ENCODE measurements around the gene SNX4.
"Not testable (repeated sequence)": the region's sequence is repeated elsewhere in the genome, so short reads cannot be mapped to it uniquely, and the experiment has no call there.

The SNX4 gene

DNA sequence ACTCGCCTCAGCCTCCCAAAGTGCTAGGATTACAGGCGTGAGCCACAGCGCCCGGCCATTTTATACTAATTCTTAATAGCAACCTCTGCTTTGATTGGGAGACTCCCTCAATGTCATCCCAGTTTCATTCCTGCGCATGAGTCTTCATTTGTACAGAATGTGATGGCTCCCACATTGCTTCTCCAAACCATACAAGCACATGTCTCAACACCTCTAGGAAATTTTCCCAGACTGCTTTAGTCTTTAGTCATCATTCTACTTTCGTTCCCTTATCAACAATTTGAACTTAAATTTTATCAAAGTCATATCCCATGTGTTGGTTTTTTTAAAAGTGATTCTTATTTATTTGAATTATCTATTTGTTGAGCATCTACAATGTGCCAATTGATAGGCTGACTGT is 58.1 kb downstream of the SNX4 start:
- DNase-seq = no peak

DNA sequence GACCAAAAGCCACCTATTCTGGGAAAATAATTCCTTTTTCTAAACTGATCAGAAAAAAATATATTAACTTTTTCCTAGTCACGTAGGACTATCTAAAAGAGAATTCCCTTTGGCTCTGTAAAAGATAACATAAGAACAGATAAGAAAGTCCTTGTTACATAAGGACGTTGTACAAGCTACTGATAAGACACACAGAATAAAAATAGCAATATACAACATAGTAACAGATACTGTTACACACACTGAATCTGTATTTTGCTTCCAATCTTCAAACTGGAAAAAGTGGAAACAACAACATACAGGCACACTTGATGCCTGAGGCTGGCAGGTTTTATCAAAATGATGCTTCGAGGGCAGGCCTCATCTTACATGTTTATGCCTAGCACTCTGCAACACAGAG is 59.8 kb downstream of the SNX4 start:
- no peak for DNase-seq

DNA sequence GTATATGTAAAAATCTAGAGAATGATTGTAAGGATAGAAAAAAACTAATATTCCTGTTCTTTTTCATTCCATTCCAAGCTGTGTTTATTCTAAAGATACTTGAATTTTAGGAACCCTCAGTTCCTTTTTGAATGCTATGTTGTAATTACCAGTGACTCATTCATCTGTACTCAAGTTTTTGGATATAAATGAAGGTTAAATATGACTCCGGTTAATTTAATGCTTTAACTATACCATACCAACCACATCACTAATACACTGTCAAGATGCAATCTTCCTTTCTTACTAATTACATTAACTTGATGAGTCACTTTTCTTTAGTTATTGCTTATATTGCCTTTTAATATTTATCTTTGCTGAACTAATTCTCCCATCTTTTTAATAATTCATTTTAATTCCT is 76.1 kb downstream of the SNX4 start:
- DNase-seq = no peak

DNA sequence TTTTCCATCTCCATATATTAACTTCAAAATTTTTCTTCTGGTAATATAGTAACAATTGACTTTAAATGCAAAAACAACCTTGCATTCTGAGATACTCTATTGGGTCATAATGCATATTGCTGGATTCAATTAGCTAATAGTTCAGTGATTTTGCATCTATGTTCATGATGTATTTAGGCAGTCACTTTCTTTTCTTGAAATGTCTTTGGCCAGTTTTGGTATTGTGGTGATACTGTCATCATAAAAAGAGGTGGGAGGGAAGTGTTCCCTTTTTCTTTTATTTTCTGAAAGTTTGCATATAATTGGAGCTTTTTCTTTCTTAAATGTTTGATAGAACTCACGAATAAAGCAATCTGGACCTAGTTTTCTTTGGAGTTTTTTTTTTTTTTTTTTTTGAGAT is 77.5 kb downstream of the SNX4 start:
- no peak for DNase-seq

DNA sequence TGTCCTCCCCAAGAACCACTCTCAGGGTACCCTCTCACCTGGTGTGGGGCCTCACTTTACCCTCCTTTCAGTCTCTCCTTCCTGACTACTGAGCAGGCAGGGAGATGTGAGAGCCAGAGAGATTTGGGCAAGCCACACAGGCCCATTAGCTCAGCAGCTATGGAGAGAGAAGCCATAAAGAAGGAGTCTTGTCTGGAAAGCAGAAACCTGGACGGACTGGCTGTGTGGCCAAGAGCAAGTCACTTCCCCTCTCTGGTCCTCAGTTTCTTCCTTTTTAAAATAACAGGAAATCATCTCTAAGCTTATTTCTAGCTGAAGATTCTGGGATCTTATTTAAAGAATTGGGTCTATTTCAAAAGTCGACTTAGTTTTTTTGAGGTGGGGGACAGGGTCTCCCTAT is 79.0 kb downstream of the SNX4 start:
- no peak for DNase-seq

DNA sequence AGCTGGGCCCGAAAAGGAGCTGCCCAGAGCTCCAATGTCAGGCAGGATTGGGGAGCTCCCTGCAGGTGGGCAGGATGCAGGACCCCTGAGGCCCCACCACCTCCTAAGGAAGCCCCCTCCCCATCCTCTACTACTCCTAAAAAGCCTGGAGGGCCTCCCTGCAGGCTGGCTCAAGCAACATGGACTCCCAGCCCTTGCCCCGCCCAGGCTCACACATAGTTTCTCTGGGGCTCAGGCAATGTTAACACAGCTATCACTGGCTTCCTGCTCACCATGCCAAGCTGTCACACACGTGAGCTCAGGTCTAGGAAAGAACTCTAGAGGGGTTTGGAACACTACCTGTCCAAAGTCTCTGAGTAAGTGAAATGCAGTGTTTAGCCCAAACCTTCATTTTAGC is 79.4 kb downstream of the SNX4 start:
- DNase-seq = no peak

DNA sequence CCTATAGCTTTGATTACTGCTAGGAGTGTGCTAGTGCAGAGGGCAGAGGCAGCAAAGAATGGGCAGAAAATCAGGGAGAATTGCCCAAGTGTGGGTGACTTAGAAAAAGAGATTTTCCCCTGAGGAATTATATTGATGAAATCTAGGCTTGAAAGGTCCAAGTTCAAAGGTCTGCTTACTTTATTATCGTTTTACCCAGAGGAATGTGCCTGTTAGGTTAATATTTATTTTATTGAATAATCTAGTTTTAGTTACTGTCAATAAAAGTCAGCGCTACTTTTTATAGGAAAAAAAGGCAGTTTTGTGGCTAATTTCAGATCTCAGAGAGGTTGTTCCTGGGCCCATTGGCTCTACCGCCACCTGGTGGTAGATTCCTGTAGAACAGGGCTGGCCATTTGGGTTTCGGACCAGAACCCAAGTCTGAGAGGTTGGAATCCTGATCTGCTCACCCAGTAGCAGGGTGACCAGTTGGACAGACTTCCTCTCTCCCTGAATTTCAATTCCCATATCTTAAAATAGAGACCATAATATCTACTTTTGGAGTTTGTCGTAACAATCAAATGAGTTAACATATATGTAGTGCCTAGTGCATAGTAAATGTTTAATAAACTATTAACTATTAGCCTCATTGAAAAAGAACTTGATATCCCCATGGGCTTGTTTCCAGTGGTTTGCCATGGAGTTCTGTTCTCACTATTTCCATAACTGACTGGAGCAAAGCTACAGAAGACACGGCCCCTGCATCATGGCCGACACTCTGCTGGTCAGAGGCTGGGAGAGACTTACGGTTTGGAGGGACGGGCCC is 82.2 kb downstream of the SNX4 start:
- peak; percentile 73 for DNase-seq

DNA sequence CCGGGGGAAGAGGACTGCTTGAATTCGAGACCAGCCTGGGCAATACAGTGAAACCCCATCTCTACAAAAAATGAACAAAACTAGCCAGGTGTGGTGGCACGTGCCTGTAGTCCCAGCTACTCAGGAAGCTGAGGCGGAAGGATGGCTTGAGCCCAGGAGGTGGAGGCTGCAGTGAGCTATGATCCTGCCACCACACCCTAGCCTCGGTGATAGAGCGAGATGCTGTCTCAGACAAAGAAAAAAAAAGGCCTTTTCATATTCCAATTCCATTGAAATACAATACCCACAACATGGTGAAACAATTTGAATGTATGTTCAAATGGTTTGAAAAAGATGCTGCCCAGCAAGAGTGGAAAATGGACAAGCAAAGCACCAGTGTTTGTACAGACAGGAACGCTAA is 83.1 kb downstream of the SNX4 start:
- DNase-seq = no peak

DNA sequence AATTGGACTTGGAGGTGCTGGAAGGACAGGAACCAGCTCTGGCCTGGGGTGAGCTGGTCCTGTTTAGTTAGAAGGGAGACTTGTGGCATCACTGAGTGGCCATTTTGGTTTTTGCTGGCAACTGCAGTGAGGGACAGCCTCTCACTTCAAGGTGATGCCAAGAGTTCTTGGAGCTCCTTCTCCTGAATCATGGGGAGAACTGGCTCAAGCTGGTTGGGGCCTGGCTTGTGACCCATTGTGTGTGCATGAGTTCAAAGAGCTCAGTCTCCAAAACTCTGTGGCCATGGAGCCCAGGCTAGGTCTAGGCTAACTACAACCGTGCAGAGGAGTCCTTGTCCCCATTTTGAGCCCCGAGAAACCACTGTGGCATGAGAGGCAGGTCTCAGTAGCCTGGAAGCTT is 84.8 kb downstream of the SNX4 start:
- no peak for DNase-seq

DNA sequence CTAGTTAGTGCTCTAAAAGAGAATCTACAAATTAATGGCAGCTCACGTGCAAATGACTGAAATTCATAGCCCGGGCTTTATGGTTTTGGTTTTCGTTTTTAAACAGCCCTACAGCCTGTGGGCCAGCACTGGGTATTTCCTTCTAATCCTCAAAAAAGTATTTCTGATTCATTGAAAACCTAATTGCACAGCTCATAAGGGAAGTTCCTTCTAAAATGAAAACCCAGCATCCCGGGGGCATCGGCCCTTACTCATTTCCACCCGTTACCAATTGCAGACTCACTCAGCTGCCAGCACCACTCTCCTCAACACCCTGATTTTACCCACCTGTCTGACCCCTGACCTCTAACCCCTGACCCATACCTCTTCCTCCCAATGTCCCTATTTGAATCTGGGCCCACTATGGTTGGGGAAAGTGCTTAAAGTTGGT is 85.4 kb downstream of the SNX4 start:
- no peak for DNase-seq

DNA sequence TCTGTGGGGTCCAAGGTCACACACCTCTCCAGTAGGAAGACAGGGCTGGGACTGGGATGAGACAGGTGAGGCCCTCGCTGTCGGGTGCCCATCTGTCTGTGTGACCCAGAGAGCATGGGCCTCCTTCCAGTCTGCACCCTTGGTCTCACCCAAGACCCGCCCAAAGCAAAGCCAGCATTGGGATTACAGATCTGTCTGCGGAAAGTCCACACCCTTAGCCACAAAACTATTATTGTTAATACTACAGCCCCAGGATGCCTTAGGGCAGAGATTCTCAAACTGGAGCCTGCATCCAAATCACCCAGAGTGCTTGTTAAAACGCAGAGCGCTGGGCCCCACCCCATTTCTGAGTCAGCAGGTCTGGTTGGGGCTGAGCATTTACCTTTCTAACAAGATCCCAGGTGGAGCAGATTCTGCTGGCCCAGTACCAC is 86.4 kb downstream of the SNX4 start:
- no peak for DNase-seq

DNA sequence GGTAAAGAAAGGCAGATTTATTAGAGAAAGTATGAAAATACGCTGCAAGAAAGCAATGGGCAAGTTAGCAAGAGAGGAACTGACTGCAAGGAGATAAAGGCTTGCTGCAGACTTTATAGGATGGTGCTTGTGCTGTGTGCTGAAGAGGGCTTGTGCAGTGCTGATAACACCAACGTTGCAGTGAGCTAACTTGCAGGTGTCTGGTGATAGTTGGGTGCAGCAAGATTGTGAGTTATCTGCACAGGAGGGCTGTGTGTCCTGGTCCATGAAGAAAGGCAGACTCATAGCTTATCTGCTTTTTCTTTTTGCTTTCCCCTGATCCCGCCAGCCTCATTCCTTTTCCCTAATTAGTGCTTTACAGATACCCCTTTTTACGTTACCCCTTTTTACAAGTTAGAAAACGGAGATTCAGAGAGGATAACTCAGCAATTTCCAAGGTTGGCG is 86.9 kb downstream of the SNX4 start:
- DNase-seq = no peak

DNA sequence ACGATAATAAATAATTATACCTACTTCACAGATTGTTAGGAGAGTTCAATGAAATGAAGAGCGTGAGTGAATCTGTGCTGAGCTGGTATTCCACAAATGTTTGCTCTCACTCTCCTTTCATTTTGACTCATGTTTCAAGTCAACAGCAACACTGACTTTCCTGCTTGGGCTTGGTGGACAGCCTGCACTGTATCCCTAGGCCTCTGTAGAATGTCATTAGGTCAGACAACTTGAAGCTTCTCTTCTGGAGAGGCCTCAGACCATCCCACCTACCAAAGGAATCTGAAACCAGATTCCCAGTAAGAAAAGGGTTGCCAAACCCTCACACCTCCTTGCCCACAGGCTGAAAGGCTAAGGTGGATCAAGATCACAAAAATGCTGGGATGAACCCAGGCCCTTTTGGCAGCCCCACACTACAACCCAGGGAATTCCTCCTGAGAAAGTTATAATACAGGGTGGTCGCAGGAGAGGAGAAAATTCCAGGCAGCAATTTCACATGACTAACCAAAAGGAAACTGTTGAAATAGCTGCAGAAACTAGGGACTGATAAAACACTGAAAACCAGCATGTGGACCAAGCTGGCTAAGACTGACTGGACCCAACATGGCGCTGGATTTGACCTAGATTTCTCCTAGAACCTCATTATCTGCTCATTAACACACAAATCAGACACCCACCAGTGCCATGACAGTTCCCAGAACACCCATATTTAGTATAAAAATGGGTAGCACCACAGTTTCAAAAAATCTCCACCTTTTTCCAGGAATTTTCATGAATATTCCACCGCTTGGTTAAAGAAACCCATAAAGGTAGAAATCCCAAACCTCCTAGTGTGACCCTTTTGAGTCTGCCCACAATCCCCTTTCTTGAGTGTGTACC is 87.9 kb downstream of the SNX4 start:
- DNase-seq = no peak

DNA sequence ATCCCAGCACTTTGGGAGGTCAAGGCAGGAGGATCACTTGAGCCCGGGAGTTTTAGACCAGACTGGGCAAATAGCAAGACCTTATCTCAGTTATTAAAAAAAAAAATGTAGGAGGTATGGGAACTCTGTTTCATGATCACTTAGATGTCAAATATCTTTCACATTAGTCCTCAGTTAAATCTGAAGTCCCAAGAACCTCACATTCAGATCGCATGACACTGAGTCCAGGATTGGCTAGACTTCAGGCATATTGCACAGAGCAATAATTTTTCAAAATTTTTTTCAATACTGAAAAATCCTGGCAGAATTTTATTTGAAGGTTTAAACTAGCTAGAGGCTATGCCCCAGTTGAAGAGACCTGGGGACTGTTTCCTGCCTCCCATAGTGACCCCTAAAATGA is 88.6 kb downstream of the SNX4 start:
- no peak for DNase-seq

DNA sequence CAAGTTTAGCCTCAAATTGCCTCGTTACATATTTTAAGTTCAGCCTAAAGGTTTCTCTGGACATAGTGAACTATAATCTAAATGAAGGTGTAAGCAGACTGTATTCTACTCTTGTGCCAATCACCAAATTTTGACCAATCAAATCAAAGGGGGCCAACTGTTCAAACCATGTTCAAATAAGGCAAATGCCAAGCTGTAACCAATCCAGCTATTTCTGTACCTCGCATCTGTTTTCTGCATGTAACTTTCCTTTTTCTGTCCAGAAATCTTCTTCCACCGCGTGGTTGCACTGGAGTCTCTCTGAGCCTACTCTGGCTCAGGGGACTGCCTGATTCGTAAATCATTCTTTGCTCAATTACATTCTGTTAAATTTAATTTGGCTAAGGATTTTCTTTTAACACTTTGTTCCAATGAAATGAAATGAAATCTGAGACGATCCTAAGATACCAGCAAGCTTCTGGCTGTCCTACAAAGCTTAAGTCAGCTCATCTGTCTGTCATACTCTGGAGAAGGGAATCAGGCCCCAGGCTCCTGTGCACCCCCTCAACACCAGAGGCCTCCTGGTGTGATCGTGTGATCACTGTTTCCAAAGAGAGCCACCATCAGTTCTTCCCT is 91.7 kb downstream of the SNX4 start:
- no peak for DNase-seq

DNA sequence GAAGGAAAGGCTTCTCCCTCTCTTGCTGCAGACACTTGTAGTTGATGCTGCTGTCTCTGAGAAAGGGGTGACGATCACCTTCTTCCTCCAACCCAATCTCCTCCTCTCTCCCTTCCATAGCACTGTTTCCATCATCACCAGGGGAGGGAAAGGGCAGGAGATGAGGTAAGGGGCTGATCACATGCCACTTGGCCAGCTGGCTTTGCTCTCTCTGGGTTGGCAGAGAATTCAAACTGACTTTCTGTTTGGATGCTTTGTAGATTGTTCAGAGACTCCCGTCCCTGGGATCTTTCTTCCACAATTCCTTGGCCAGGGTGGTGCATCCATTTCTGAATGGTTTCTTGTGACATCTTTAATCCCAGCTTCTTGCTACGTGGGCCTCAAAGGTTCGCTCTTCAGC is 101.7 kb downstream of the SNX4 start:
- no peak for DNase-seq

DNA sequence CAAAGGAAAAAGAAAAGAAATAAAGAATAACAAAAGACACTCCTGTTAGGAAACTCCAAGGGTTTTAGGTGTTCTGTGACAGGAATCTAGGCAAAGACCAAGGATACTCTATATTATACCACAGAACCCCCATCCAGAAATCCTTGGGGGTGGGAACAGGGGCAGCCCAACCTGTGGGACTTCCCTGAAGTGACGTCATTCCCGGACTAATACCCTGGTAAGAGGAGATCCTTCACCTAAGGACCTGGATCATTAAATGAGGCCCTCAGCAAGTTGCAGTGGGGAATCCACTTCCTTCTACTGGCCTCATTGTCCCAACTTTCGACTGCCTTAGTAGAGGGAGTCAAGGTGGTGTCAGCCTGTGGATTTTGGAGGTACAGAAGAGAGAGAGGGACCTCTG is 103.8 kb downstream of the SNX4 start:
- DNase-seq = no peak

DNA sequence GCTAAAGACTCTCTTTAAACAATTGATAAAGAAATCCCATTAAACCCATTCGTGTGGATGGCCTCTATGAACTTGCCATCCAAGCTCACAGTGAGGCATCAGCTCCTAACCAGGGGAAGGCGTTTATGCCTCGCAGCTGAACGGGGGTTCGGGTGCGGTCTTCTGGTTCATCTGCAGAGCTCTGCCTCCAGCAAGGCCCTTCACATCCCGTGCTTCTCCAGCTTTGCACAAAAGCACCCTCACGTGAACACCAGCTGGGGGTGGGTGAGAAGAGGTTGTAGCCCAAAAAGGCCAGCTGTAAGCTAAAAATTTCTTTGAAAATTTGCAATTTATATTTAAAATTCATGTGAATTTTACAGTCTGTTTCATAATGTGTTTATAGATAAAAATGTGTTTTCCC is 105.3 kb downstream of the SNX4 start:
- no peak for DNase-seq

DNA sequence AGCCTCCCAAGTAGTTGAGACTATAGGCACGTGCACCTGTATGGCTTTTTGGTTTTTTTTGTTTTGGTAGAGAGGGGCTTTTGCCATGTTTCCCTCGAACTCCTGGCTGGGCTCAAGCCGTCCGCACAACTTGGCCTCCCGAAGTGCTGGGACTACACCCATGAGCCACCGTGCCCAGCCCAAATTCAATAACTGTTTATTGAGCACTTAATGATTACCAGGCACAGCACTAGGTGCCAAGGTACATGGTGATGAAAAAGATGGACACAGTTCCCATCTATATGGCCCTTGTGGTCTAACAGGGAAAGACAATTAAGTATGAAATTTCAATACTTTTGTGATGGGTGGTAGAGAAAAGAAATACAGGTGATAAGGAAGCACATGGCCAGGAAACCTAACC is 109.1 kb downstream of the SNX4 start:
- no peak for DNase-seq

DNA sequence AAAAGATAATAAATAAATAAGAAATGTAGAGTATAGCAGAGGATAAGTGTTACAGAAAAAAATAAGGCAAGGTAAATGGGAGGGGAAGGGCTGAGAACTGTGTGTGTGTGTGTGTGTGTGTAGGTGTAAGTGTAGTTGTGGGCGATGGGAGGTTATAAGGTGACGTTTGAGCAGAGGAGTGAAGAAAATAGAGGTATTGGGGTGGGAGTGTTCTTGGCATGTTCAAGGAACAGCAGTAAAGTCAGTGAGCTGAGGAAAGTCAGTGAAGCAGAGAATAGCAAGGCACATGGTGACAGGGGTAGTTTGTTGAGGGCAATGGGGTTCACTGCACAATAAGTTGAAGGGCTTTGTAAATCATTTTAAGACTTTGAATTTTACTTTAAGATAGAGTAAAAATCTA is 113.9 kb downstream of the SNX4 start:
- DNase-seq = no peak

DNA sequence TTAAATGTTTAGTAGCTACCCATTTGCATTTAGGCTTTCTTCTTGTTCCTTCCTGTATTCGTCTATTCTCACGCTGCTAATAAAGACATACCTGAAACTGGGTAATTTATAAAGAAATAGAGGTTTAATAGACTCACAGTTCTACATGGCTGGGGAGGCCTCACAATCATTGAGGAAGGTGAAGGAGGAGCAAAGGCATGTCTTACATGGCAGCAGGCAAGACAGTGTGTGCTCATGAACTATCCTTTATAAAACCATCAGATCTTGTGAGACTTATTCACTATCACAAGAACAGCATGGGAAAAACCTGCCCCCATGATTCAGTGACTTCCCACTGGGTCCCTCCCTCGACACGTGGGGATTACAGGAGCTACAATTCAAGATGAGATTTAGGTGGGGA is 114.5 kb downstream of the SNX4 start:
- not testable (repeated sequence) for DNase-seq

DNA sequence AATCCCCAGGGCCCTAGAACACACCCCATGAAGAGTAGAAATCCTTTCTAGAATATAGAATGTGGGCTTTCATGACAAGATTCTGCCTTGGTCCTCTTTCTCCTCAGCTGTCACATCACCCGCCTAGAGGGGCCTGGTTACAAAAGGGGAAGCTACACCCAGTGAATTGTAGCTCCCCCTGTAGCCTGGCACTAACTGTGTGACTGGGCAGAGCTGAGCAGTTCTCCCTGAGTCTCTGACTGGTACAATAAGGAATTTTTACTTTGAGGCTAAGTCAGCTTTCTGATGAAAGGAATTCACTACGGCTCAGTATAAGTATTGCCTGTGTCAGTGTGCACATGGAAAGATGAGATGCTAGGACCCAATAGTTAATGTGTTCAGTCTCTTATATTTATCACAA is 116.2 kb downstream of the SNX4 start:
- DNase-seq = no peak

DNA sequence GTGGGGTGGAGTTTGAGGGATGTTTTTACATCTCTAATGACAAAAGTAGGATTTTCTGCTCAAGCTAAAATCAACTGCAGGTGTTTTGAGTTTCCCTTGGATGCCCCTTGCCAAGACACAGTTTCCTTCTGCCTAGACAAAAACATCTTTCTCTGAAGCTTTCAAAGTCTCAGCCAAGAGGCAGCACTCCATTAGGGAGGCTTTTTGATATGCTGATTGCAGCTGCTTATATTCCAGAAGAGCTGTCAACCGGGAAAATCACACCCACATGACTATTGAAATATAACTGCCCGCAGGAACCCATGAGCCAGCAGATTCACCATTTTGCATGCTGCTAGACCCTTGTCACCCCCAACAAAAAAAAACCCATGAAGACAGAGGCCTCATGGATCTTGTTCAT is 117.4 kb downstream of the SNX4 start:
- DNase-seq = peak; percentile 14

DNA sequence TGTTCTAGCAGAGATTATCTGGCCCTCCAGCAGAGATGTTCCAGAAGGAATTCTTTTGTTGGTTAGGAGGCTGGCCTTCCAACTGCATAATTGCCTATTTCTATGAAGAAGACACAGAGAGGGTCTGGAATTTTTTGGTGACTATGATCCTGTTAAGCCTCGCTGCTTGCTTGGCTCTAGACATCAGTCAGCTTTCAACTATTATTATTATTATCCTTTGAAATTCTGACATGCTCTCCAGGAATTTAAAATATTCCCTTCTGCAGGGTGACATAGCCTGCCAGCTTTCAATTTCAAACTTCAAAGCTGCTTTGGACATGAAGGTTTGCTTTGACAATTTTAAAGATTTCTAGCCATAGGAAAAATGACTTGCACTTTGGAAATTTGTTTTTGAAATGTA is 118.6 kb downstream of the SNX4 start:
- DNase-seq = peak; percentile 5

Measured in eye (tissue), 1 donor.